ENCODE data around the gene COG5.

COG5 gene

GRCh38 chr7:107594961-107595737 lies 31.4 kb upstream of the COG5 start:
- H3K36me3 ChIP-seq (ENCODE audit: control insufficient read depth, insufficient read depth, low read length): no peaks in the 10 kb centered on the region
- no peak overlapping the region for H3K9ac ChIP-seq (ENCODE audit: low read depth, low read length)
- no peaks in the 10 kb centered on the region for H3K9me3 ChIP-seq (ENCODE audit: control insufficient read depth, insufficient read depth, low read length)
- no peaks in the 10 kb centered on the region for H3K27me3 ChIP-seq (ENCODE audit: control insufficient read depth, insufficient read depth, low read length)
- no peaks in the 10 kb centered on the region for H3K4me1 ChIP-seq (ENCODE audit: control insufficient read depth, insufficient read depth, low read length)
- no peak overlapping the region for H3K4me3 ChIP-seq (ENCODE audit: low read depth, low read length)

GRCh38 chr7:107593025-107593410 lies 29.3 kb upstream of the COG5 start:
- no peaks in the 10 kb centered on the region for H3K9me3 ChIP-seq (ENCODE audit: control insufficient read depth, insufficient read depth, low read length)
- no peaks in the 10 kb centered on the region for H3K27me3 ChIP-seq (ENCODE audit: control insufficient read depth, insufficient read depth, low read length)
- H3K4me1 ChIP-seq (ENCODE audit: control insufficient read depth, insufficient read depth, low read length): no peaks in the 10 kb centered on the region
- H3K36me3 ChIP-seq (ENCODE audit: control insufficient read depth, insufficient read depth, low read length): no peaks in the 10 kb centered on the region
- H3K9ac ChIP-seq (ENCODE audit: low read depth, low read length): no peak overlapping the region
- H3K4me3 ChIP-seq (ENCODE audit: low read depth, low read length): no peak overlapping the region

GRCh38 chr7:107592361-107593024 lies 28.8 kb upstream of the COG5 start:
- Histone ChIP-seq H3K9me3 (ENCODE audit: control insufficient read depth, insufficient read depth, low read length) (no peaks in the 10 kb centered on the region), H3K4me1 (ENCODE audit: control insufficient read depth, insufficient read depth, low read length) (no peaks in the 10 kb centered on the region), H3K36me3 (ENCODE audit: control insufficient read depth, insufficient read depth, low read length) (no peaks in the 10 kb centered on the region), H3K9ac (ENCODE audit: low read depth, low read length) (no peak overlapping the region), H3K27me3 (ENCODE audit: control insufficient read depth, insufficient read depth, low read length) (no peaks in the 10 kb centered on the region), H3K4me3 (ENCODE audit: low read depth, low read length) (no peak overlapping the region)

GRCh38 chr7:107591421-107591820 lies 27.7 kb upstream of the COG5 start:
- Histone ChIP-seq H3K36me3 (ENCODE audit: control insufficient read depth, insufficient read depth, low read length) (no peaks in the 10 kb centered on the region), H3K9ac (ENCODE audit: low read depth, low read length) (no peak overlapping the region), H3K27me3 (ENCODE audit: control insufficient read depth, insufficient read depth, low read length) (no peaks in the 10 kb centered on the region), H3K9me3 (ENCODE audit: control insufficient read depth, insufficient read depth, low read length) (no peaks in the 10 kb centered on the region), H3K4me1 (ENCODE audit: control insufficient read depth, insufficient read depth, low read length) (no peaks in the 10 kb centered on the region), H3K4me3 (ENCODE audit: low read depth, low read length) (no peak overlapping the region)

GRCh38 chr7:107588529-107589130 lies 24.9 kb upstream of the COG5 start:
- no peak overlapping the region for H3K9ac ChIP-seq (ENCODE audit: low read depth, low read length)
- no peaks in the 10 kb centered on the region for H3K9me3 ChIP-seq (ENCODE audit: control insufficient read depth, insufficient read depth, low read length)
- H3K36me3 ChIP-seq (ENCODE audit: control insufficient read depth, insufficient read depth, low read length): no peaks in the 10 kb centered on the region
- no peaks in the 10 kb centered on the region for H3K27me3 ChIP-seq (ENCODE audit: control insufficient read depth, insufficient read depth, low read length)
- H3K4me1 ChIP-seq (ENCODE audit: control insufficient read depth, insufficient read depth, low read length): no peaks in the 10 kb centered on the region
- H3K4me3 ChIP-seq (ENCODE audit: low read depth, low read length): no peak overlapping the region

GRCh38 chr7:107584716-107585115 lies 21.0 kb upstream of the COG5 start:
- Histone ChIP-seq H3K36me3 (ENCODE audit: control insufficient read depth, insufficient read depth, low read length) (no peaks in the 10 kb centered on the region), H3K4me3 (ENCODE audit: low read depth, low read length) (no peak overlapping the region), H3K9me3 (ENCODE audit: control insufficient read depth, insufficient read depth, low read length) (no peaks in the 10 kb centered on the region), H3K27me3 (ENCODE audit: control insufficient read depth, insufficient read depth, low read length) (no peaks in the 10 kb centered on the region), H3K9ac (ENCODE audit: low read depth, low read length) (no peak overlapping the region), H3K4me1 (ENCODE audit: control insufficient read depth, insufficient read depth, low read length) (peaks cover 4% of the 10 kb centered on the region)

- Histone ChIP-seq H3K9me3 (ENCODE audit: control insufficient read depth, insufficient read depth, low read length) (no peaks in the 10 kb centered on the region), H3K4me3 (ENCODE audit: low read depth, low read length) (no peak overlapping the region), H3K36me3 (ENCODE audit: control insufficient read depth, insufficient read depth, low read length) (no peaks in the 10 kb centered on the region), H3K27me3 (ENCODE audit: control insufficient read depth, insufficient read depth, low read length) (no peaks in the 10 kb centered on the region), H3K4me1 (ENCODE audit: control insufficient read depth, insufficient read depth, low read length) (peaks cover 4% of the 10 kb centered on the region), H3K9ac (ENCODE audit: low read depth, low read length) (no peak overlapping the region)
These were observed 19.2 kb upstream of the COG5 start for GRCh38 chr7:107582875-107583274.

- Histone ChIP-seq H3K4me1 (ENCODE audit: control insufficient read depth, insufficient read depth, low read length) (peaks cover 4% of the 10 kb centered on the region), H3K4me3 (ENCODE audit: low read depth, low read length) (no peak overlapping the region), H3K36me3 (ENCODE audit: control insufficient read depth, insufficient read depth, low read length) (no peaks in the 10 kb centered on the region), H3K9ac (ENCODE audit: low read depth, low read length) (no peak overlapping the region), H3K9me3 (ENCODE audit: control insufficient read depth, insufficient read depth, low read length) (no peaks in the 10 kb centered on the region), H3K27me3 (ENCODE audit: control insufficient read depth, insufficient read depth, low read length) (no peaks in the 10 kb centered on the region)
These were observed 17.8 kb upstream of the COG5 start for GRCh38 chr7:107581387-107582013.

- Histone ChIP-seq H3K36me3 (ENCODE audit: control insufficient read depth, insufficient read depth, low read length) (no peaks in the 10 kb centered on the region), H3K9me3 (ENCODE audit: control insufficient read depth, insufficient read depth, low read length) (no peaks in the 10 kb centered on the region), H3K4me3 (ENCODE audit: low read depth, low read length) (peak overlapping the region; percentile 84), H3K4me1 (ENCODE audit: control insufficient read depth, insufficient read depth, low read length) (peaks cover 4% of the 10 kb centered on the region), H3K27me3 (ENCODE audit: control insufficient read depth, insufficient read depth, low read length) (no peaks in the 10 kb centered on the region), H3K9ac (ENCODE audit: low read depth, low read length) (peak overlapping the region; percentile 76)
These were observed 17.1 kb upstream of the COG5 start for GRCh38 chr7:107580716-107581383.

- H3K4me1 ChIP-seq (ENCODE audit: control insufficient read depth, insufficient read depth, low read length): peaks cover 4% of the 10 kb centered on the region
- no peaks in the 10 kb centered on the region for H3K36me3 ChIP-seq (ENCODE audit: control insufficient read depth, insufficient read depth, low read length)
- no peaks in the 10 kb centered on the region for H3K9me3 ChIP-seq (ENCODE audit: control insufficient read depth, insufficient read depth, low read length)
- H3K27me3 ChIP-seq (ENCODE audit: control insufficient read depth, insufficient read depth, low read length): no peaks in the 10 kb centered on the region
- H3K4me3 ChIP-seq (ENCODE audit: low read depth, low read length): peak within 1 kb of the TSS; percentile 84
- peak within 1 kb of the TSS; percentile 76 for H3K9ac ChIP-seq (ENCODE audit: low read depth, low read length)
These were observed 16.4 kb upstream of the COG5 start, which contains the start of gene BCAP29 for GRCh38 chr7:107579885-107580715. Gene BCAP29, plus strand, starts transcription at chr7:107580246. Its CDS starts 527 bp downstream, at chr7:107580773.

- Histone ChIP-seq H3K27me3 (ENCODE audit: control insufficient read depth, insufficient read depth, low read length) (no peaks in the 10 kb centered on the region), H3K4me3 (ENCODE audit: low read depth, low read length) (peak overlapping the region; percentile 84), H3K9me3 (ENCODE audit: control insufficient read depth, insufficient read depth, low read length) (no peaks in the 10 kb centered on the region), H3K4me1 (ENCODE audit: control insufficient read depth, insufficient read depth, low read length) (peaks cover 4% of the 10 kb centered on the region), H3K9ac (ENCODE audit: low read depth, low read length) (peak overlapping the region; percentile 76), H3K36me3 (ENCODE audit: control insufficient read depth, insufficient read depth, low read length) (no peaks in the 10 kb centered on the region)
These were observed 15.8 kb upstream of the COG5 start for GRCh38 chr7:107579554-107579884.

All from iPS-15b (cell line).